GM21528 (cell line): ENCODE measurements around the gene NEK1.
"Not testable (repeated sequence)": the region's sequence is repeated elsewhere in the genome, so short reads cannot be mapped to it uniquely, and the experiment has no call there.

Experiments used
- ATAC-seq: cut with Tn5 transposase; IDR thresholded peaks from one replicate; pipeline ENCODE4 v1.9.1; 2021; ENCODE audit warnings: mild to moderate bottlenecking, moderate library complexity; ENCODE audit not compliant: unreplicated experiment, low FRiP score

Gene NEK1

GRCh38 chr4:169428376-169428775 is 184.0 kb downstream of the NEK1 start:
- ATAC-seq, result no peak

- not testable (repeated sequence) for ATAC-seq
These were observed 184.7 kb downstream of the NEK1 start for GRCh38 chr4:169427727-169428126.

GRCh38 chr4:169420291-169420690 is 192.1 kb downstream of the NEK1 start:
- no peak for ATAC-seq

GRCh38 chr4:169418846-169419245 is 193.5 kb downstream of the NEK1 start:
- no peak for ATAC-seq

GRCh38 chr4:169417629-169418282 is 194.6 kb downstream of the NEK1 start:
- ATAC-seq, result no peak

GRCh38 chr4:169416997-169417396 is 195.4 kb downstream of the NEK1 start:
- ATAC-seq, result no peak

GRCh38 chr4:169416461-169416860 is 195.9 kb downstream of the NEK1 start:
- ATAC-seq, result no peak

GRCh38 chr4:169414913-169415312 is 197.5 kb downstream of the NEK1 start:
- ATAC-seq, result no peak

GRCh38 chr4:169412046-169412445 is 200.3 kb downstream of the NEK1 start:
- ATAC-seq, result no peak

GRCh38 chr4:169410839-169411770 is 201.3 kb downstream of the NEK1 start:
- peak; percentile 99 for ATAC-seq

- no peak for ATAC-seq
These were observed 205.1 kb downstream of the NEK1 start for GRCh38 chr4:169407217-169407845.

GRCh38 chr4:169404960-169405359 is 207.4 kb downstream of the NEK1 start:
- no peak for ATAC-seq

GRCh38 chr4:169400832-169401231 is 211.6 kb downstream of the NEK1 start:
- no peak for ATAC-seq

- no peak for ATAC-seq
These were observed 212.2 kb downstream of the NEK1 start for GRCh38 chr4:169399976-169400767.

GRCh38 chr4:169398316-169398715 is 214.1 kb downstream of the NEK1 start:
- no peak for ATAC-seq

- ATAC-seq, result no peak
These were observed 214.6 kb downstream of the NEK1 start for GRCh38 chr4:169397762-169398161.

- ATAC-seq, result no peak
These were observed 227.0 kb downstream of the NEK1 start for GRCh38 chr4:169385376-169385775.

- ATAC-seq, result no peak
These were observed 227.6 kb downstream of the NEK1 start for GRCh38 chr4:169384779-169385178.

- ATAC-seq, result no peak
These were observed 228.7 kb downstream of the NEK1 start for GRCh38 chr4:169383724-169384123.

- no peak for ATAC-seq
These were observed 232.7 kb downstream of the NEK1 start for GRCh38 chr4:169379688-169380087.
